GM19351 (cell line): ENCODE measurements around the gene USH2A.

Experiments
- ATAC-seq: cut with Tn5 transposase; IDR thresholded peaks from one replicate; pipeline ENCODE4 v1.9.1; 2021; ENCODE audit warnings: mild to moderate bottlenecking, moderate library complexity; ENCODE audit not compliant: unreplicated experiment

The USH2A gene

GRCh38 chr1:215744419-215744818 lies 678.8 kb downstream of the USH2A start:
- ATAC-seq, result no peak

- no peak for ATAC-seq
Measured at GRCh38 chr1:215739025-215739424, 684.2 kb downstream of the USH2A start.

DNA sequence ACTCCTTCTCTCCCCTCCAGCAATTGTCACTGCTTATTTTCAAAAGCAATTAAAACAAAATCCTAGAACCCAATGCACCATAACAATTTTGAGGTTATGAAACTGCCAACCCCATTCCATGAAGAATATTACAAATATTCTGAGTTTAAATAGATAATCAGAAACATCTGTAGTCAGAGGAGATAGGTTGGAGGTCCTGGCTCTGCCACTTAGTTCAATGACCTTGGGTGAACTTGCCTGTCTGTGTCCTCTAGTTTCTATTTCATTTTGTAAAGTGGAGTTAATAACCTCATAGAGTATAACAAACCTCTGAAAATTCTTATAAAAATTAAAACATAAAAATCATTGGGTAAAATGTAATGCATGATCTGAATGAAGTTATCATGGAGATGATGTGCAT lies 691.5 kb downstream of the USH2A start:
- ATAC-seq, result no peak

DNA sequence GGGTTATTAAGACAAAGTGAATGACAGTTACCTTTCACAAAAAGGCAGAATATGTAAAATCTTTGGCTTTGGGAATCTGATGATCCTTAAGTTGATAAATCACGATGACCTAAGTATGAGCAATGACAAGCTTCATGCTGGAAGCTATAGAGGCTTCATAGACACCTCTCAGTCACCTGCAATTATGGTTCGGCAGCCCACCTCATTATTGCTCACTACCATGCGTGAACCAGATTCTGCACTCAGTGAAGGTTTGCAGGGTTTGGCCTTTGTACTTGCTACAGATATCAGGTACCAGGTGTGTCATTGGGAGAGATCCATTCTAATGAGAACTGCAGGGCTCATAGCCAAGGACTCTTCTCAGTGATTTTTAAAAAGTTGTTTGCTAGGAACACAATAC lies 692.6 kb downstream of the USH2A start:
- no peak for ATAC-seq

GRCh38 chr1:215728169-215728568 lies 695.1 kb downstream of the USH2A start:
- ATAC-seq, result no peak

GRCh38 chr1:215720126-215720525 lies 703.1 kb downstream of the USH2A start:
- no peak for ATAC-seq

- ATAC-seq, result no peak
Measured at GRCh38 chr1:215719552-215719951, 703.7 kb downstream of the USH2A start.

DNA sequence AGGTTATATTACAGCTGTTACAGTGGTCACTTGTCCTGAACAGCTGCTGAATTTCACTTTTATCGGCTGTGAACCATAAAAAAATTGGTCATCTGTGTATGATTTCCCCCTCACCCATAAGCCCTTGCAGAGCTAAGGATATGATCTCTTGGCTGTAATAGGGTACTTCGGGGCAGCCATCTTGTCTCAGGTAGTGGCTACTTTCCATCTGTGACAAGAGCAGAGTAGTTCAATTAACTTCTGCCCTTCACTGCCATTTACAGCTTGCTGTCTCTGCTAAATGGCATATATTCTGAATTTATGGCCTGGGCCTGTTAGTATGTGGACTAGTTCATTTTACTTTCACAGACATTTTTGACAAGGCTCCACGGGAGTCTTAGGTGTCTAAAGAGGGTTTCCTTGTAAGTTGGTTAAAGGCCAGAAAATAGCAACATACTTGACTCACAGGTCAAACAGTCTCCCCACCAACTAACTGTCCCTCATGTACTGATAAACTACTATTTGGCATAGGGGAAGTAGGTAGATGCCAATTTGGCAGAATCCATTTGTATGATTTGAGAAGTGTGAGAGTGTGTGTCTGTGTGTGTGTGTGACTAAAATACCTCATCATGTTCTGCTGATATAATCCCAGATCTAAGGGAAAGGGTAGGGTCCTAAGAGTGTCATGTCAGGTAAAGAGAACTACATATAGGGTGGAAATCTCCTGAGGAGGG lies 704.5 kb downstream of the USH2A start:
- ATAC-seq, result no peak

DNA sequence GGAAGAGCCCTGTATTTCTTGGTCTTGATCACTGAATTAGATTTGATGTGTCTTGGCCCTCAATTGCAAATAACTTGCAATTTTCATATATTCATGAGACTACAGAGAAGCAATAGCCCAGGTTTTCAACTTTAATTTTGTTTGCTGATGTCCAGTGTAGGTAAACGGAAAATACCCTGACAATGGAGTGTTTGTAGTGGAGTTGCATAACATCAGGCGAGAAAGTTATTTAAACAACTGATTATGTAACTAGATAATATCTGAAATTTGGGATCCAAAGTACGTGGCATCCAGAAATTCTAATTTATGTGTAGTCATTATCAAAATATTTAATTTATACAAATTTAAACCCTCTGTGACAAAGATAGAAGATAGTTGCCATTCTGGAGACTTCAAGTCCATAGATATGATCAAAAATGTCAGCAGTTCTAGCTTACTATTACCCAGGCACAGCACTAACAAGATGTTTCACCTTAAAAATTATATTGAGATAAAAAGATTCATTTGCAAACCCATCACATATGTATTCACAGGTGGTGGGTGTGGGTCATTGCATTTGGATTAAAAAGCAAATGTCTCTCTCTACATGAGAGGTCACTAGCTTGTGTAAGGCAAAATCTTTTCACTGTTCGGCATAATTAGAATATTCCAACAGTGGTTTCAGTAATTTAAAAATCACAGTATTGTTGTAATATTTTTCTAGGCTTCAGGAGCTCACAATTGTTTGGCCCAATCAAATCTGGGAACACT lies 705.4 kb downstream of the USH2A start:
- ATAC-seq, result no peak

DNA sequence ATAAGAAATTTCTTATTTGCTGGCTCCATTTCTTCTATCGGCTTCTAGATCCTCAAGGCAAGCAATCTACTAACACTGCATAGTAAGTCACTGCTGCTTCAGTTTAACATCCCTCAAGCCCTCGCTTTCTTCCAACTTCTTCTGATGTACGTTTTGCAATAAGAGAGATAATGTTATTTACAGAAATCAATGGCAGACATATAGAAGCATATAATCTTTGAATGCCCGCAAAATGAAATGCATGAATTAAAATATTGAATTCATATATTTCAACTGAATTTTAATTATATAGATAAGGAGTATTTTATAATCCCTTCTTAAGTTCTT lies 712.4 kb downstream of the USH2A start:
- no peak for ATAC-seq

- peak; percentile 94 for ATAC-seq
Measured at GRCh38 chr1:215710036-215710898, 713.0 kb downstream of the USH2A start.

DNA sequence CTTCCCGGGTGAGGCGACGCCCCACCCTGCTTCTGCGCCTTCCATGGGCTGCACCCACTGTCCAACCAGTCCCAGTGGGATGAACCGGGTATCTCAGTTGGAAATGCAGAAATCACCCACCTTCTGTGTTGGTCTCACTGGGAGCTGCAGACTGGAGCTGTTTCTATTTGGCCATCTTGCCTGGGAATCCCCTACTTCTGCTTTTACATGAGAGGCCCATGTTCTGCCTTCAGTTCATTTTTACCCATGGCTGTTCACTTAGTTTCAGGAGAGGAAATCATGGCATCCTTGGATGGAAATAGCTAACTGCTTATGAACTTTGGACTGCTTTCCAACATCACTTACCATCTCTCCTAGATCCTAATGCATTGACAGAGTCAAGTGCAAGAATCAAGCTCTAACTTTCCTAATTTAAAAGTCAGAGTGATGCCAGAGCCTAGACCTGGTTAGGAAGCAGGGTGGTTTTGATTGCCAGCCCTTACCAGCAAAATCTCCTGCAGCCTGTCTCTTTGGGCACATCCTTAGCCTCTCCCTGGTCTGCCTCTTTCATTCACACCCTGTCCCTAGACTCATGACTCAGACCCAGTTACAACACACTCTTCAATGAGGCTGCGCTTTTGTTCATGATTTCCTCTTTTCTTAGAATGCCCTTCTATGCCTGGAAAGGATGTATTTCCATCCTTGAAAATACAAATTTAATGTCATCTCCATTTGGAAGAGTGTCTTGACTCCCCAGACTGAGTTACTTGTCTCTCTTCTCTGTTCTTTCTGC lies 719.0 kb downstream of the USH2A start:
- ATAC-seq, result peak; percentile 87

DNA sequence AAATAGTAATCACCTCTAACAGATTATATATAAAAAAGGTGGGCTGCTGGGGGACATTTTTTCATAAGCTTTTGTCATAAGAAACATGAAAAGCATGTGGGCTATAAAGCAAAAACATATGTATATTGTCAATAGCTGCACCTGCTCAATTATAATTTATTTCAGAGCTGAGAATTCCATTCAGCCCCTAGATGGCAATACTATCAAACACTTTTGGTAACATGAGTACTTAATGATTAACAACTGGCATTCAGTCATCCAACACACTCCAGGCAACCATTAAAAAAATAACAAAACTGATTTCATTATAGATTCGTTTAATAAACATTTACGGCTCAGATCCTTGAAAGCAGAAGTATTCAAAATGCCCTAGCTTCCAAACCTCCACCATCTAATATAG lies 741.0 kb downstream of the USH2A start:
- no peak for ATAC-seq

GRCh38 chr1:215681041-215681440 lies 742.2 kb downstream of the USH2A start:
- no peak for ATAC-seq

DNA sequence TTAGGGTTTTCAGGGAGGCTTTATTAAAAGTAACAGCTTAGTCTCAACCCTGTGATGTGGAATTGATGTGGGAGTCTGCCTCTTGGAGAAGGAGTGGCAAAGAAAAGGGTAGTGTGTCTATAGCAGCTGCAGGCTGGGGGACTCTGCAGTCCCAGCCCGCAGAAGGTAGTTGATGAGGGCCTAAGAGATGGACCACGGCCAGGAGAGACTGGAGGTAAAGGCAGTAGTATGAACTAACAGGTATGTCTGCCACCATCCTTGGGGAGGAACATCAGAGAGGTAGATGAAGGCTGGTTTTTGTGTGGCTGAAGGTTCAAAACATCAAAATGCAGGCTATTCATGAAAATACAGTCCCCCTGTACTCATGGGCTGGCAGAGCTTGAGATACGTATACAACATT lies 744.0 kb downstream of the USH2A start:
- ATAC-seq, result no peak

GRCh38 chr1:215677112-215677511 lies 746.1 kb downstream of the USH2A start:
- no peak for ATAC-seq

DNA sequence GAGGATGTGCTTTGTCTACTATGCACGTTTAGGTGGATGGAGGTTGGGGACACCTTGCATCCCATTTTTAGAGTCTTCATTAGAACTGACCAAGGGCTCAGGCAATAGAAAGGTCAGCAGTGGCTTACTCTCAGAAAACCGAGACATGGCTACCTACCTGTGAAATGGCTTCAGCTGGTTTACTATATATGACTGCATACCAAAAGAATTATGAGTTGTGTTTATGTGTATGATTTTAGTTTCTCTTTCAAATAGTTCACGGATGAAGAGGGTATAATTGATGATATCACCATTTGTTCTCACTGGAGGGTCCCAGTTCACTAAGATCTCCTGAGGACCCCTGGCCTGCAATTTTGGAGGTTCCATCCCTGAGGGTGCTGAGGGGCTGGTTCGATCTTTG lies 749.3 kb downstream of the USH2A start:
- no peak for ATAC-seq

DNA sequence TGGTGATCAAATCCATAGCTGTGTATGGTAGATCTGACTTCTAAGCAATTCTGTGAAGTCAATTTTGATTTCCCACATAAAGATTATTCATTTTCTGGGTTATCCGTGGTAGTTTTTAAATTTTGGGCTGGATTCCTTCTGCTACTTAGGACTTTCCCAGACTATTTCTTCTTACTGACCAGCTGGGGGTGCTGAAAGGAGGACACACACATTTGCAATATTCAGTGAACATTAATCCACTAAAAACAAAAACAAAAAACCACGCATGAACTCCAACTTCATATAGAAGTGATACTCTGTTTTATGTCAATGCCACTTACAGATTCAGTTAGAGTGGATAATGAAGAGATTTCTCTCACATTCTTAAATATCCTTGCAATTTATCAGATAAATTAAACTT lies 750.8 kb downstream of the USH2A start:
- no peak for ATAC-seq

- no peak for ATAC-seq
Measured at GRCh38 chr1:215669806-215670491, 753.3 kb downstream of the USH2A start.

GRCh38 chr1:215667761-215668160 lies 755.5 kb downstream of the USH2A start:
- ATAC-seq, result no peak
